CD4-positive, alpha-beta T cell treated with Interleukin-12 subunit alpha and Interleukin-12 subunit beta, for 1 hour (primary cell): ENCODE measurements around the gene EBF4.
A peak's percentile ranks its signal among the peaks of the same experiment; 100 is the strongest.
"Not testable (repeated sequence)": the region's sequence is repeated elsewhere in the genome, so short reads cannot be mapped to it uniquely, and the experiment has no call there.

Source experiments
- DNase-seq: peaks from one replicate; pipeline ENCODE4 v3.0.0-alpha.2; 2020

Gene EBF4

DNA sequence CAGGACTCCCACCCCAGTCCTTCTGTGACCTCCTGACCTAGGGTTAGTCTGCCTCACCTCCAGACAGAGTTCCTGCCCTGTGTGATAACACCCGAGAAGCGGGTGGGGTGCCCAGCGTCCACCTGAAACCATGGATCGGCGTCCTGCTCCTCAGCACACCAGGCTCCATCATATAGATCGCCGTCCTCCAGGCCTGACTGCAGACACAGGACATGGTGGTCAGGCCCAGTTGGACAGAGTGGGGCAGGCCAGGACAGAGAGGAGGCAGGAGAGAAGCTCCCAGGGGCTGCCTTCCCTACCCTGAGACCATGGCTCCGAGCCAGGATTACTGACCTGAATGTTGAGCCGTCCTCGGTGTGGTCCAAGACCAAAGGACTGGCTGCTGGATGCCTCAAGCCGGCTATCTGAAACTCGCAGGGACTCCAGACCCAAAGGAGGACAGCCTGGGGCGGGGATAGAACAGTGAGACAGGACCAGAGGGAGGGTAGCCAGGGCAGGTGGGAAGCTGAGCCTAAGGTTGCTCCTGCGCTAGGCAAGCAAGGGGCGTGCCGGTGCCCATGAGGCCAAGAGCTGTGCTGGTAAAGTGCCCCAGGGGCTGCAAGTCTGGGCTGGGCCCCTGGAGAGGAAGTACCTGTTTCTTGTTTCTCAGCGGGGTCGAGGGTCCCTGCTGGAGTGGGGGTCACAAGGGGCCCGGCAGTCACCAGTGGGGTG lies 105.7 kb downstream of the EBF4 start:
- DNase-seq = no peak

DNA sequence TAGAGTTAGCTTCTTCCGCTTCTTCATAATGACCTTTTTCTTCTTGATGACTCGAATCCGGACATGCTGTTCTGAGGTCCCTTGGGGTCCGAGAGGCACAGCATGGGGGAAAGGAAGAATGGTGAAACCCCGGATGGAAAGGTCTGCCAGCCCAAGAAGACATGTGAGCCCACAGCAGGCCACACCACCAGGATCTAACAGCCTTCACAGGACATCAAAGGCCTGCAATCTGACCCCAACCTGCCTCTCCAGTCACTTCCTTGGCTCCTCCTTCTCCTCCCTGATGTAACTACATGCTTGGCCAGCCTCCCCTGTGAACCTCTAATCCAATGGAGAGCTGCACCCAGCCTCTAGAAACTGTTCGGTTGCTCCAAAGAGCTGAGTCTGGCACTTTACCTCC lies 106.2 kb downstream of the EBF4 start:
- no peak for DNase-seq

DNA sequence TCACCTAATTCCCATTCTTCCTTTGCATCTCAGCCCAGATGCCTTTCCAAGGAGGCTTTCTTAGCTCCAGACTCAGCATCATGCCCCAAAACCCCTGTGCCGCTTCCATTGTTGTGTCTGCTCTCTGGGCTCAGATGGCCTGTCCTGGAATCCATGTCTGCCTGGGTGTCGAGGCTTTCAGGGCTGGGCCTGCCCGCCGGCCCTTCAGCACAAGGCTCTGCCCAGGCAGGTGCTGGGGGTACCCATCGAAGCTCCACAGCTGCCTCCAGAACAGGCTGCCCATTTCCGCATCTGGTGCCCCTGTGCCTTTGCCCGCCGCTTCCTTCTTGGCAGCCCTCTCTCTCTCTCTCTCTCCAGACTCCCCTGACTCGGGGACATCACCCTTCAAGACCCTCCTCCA lies 106.7 kb downstream of the EBF4 start:
- DNase-seq = no peak

DNA sequence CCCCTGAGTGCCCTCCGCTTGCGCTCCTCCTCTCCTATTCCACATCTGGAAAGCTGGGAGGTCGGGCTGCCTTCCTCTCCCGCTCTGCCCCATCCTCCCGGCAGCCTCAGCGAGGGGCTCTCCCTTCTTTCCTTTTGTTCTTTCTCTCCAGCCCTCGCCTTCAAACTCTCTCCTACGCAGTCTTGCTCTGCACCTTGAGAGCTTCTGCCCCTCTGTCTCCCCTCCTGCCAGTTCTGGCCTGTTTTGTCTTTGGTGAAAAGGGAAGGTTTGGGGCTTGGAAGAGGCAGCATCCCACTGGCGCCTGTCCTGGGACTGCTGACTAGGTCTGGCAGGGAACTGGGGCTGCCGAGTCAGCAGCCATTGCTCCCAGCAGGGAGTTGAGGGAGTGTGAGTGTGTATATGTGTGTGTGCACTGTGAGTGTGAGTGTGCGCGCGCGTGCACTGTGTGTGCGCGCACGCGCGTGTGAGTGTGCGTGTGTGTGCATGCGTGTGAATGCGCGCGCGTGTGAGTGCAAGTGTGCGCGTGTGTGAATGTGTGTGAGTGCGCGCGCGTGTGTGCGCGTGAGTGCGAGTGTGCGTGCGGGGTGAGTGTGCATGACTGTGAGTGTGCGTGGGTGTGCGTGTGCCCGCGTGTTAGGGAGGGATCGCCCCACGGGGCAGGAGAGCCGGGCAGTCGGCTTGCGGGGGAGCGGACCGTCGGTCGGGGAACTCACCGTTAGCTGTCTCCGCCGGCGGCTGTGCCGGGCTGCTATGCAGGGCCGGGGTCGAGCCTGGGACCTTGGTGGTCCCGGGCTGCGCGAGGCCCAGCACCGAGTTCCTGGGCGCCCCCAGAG lies 107.3 kb downstream of the EBF4 start:
- peak; percentile 6 for DNase-seq

DNA sequence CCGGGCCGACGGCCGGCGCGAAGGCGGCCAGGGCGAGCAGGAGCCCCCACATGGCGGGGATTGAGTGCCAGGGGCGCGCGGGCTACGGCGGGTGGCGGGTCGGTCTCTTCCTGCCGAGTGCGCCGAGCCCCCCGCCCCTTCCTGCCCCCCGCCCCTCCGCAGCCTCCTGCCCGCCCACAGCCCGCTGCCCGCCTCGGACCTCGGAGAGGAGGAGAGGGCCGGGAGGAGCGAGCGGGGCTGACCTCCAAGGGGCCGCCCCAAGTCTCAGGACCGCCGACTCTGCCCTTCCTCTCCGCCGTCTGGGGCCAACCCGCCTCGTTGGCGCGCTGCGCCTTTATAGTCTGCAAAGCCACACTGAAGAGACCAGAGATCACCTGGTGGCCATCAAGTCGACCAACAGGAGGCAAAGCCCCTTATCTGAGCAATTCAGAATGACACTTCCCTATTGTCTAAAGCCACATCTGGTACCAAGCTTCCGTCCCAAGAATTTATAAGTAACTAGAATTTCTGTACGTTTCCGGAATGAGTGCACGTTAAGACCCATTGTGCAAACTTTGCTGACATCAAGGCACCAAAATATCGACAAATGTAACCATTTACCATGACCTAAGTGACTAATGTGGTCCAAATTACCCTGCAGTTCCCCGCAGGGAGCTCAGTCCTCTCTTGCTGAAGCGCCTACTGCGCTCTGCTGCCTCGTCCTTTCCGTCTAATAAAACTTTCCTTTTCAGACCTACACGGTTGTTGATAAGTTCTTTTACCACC lies 108.1 kb downstream of the EBF4 start, which contains the start of gene CPXM1:
CPXM1 (minus strand) TSS at position 107 of the 765 bp plus-strand sequence; CDS start at position 52, 55 bp downstream.
- DNase-seq = no peak

DNA sequence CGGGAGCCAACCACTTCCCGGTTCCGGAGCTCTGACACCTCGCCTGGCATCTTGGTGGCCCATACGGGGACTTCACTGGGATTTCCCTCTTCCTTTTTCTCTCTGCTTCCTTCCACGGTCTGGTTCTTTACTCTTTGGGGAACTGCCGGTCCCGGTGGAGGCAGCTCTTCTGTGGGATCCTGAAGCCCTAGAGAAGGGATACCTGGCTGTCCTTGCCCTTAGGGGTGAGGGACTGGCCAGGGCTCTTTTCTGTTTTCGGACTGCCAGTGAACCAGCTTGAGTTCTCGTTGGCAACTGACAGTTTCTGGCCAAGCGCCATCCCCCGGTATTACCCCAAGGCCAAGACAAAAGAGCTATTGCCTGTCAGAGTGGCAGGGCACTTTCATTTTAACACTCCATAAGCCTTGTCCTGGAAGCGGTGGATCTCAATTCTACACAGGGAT lies 108.7 kb downstream of the EBF4 start:
- no peak for DNase-seq

DNA sequence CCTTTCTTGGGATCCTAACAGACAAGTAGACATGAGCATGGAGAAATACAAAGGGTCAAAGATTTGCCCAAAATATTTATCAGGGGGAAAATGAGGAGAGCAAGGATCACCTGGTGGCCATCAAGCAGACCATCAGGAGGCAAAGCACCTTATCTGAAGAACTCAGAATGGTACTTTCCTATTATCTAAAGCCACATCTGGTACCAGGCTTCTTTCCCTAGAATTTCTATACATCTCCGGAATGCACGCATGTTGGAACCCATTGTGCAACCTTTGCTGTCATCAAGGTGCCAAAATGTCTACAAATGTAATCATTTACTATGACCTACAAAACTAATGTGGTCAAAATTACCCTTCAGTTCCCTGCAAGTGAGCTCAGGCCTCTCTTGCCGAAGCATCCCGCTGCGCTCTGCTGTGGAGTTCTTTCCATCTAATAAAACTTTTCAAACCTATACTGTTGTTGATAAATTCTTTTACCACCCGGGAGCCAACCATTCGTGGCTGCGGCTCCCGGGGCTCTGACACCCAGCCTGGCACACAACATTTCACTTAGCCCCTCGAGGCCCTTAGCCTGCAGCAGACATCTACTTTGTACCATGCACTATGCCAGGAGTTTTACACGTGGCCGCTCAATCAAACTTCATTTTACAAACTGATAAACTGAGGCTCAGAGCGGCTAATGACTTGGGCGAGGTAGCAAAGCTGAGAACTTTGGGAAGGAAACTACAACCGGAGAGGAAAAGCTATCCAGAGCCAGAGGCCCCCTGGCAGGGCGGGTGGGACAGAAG lies 111.7 kb downstream of the EBF4 start:
- DNase-seq = no peak

DNA sequence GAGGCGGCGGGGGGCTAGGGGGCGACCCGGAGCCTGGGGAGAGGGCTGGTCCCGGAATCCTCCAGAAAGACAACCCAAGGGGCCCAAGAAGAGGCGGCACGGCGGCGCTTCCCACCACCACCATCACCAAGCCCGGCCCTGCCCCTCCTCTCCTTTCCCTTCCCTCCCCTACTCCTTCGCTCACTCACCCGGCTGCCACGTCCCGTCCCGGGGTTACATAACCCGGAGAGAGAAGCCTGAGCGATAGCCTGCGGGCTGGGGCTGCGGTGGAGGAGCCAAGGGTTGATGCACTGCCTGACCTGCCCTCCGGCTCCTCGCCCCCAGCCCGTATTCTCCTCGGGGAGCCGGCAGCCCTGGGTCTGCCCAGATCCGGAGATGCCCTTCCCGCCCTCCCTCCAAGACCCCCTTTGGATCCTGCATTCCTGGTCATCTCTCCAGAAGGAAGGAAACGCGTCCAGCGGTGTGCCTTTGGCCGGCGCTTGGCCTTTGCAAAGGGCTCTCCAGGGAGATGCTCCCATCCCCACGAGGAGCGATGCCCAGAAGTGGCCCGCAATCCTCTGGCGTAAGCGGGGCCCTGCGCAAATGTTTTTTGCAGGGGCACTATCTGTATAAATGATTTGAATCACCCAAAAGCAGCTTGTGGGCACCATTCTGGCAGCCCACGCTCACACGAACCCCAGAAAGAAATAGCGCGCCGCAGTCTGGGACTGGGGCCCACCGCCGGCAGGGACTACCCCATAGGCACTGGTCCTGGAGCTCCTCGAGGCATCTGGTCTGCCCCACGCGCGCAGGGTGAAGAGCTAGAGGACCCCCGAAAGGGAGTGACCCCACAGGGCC lies 112.5 kb downstream of the EBF4 start:
- DNase-seq = no peak

DNA sequence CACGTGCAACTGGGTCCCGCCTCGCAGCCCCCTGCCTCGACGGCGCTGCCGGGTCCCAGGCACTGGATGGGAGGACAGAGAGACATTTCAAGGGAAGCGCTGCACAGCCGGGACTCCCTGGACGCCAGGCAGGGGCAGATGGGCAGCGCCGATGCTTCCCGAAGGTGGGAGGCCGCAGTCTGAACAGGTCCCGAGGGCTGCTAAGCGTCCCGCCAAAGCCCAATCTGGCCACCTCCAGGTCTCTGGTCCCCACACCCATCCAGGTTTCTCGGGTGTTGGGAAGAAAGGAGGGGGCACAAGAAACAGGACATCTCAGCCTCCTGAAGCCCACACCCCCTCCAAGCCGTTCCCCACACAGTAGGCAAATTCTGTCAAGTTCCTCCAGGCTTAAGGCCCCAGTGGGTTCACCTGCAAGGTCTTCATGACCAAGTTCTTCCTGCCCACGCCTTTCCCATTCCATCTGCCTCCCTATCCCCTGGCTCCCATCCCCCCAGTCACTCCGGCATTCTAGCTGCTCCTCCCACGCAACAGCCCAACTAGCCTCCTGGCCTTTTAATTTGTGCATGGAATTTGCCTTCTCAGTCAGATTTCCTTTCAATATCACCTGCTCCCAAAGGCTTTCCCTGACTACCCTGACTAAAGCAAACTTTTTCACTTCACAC lies 113.2 kb downstream of the EBF4 start:
- no peak for DNase-seq

DNA sequence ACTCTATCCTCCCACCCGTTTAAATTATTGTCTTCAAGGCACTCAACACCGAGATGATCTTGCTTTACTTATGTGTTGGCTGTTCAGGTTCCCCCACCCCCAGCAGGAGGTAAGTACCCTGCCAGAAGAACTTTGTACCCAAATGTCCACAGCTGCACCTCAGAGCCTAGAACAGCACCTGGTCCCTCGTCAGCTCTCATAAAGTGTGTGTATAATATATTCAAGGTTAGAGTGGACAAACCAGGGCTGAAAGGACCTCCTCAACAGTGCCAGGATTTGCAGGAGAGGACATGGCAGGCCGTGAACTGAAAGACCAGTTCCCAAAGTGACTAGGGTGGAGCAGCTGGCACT lies 113.7 kb downstream of the EBF4 start:
- no peak for DNase-seq

DNA sequence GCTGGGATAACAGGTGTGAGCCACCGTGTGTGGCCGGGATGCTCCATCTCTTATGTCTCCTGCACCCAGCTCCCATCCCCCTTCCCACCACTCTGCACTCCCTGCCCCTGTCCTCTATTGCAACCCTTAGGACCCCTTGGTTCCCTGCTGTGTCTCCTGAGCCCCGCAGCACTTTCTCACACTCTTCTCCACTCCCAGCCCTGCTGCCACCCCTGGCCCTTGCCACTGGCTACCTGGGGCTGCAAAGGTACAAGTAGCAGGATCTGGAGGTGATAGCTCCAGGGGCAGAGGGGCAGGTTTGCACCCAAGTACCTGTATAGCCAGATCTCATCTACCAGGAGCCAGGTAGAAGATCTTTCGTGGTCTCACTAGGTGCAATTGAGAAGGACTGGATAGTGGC lies 114.4 kb downstream of the EBF4 start:
- DNase-seq = no peak

DNA sequence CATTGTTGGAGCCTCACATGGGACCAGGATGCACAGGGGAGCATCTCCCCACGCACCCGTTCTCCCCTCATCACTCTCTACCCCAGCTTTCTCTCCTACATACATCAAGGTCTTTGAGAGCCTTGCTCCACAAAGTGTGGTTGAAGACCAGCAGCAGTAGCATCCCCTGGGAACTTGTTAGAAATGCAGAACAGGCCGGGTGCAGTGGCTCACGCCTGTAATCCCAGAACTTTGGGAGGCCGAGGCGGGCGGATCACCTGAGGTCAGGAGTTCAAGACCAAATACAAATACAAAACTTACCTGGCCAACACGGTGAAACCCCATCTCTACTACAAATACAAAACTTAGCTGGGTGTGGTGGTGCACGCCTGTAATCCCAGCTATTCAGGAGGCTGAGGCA lies 115.3 kb downstream of the EBF4 start:
- not testable (repeated sequence) for DNase-seq

DNA sequence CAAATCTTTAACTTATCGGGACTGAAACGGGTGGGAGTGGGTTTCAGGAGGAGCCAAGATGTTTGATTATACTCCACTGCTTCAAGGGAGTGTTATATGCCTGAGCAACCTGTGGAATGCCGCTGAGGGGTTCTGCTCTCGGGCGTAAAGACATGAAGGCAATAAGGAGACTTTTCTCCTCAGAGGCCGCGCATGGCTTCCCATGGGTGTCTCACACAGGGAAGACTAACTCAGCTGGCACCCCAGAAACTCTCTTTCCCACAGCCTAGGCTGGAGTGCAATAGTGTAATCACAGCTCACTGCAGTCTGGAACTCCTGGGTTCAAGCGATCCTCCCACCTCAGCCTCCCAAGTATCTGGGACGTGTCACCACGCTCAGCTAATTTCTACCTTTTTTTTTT lies 117.1 kb downstream of the EBF4 start:
- DNase-seq = no peak
